Measurements from ENCODE around the gene SSX2IP.
"Not testable (repeated sequence)": the region's sequence is repeated elsewhere in the genome, so short reads cannot be mapped to it uniquely, and the experiment has no call there.

The SSX2IP gene

GRCh38 chr1:84619383-84620102, 70.7 kb downstream of the SSX2IP start:
- no peak for DNase-seq (ENCODE audit: low spot score)

GRCh38 chr1:84617349-84617748, 72.9 kb downstream of the SSX2IP start:
- no peak for DNase-seq (ENCODE audit: low spot score)

GRCh38 chr1:84615790-84616189, 74.5 kb downstream of the SSX2IP start:
- no peak for DNase-seq (ENCODE audit: low spot score)

- DNase-seq (ENCODE audit: low spot score), result no peak
These were observed 76.4 kb downstream of the SSX2IP start for GRCh38 chr1:84613887-84614286.

- no peak for DNase-seq (ENCODE audit: low spot score)
These were observed 77.2 kb downstream of the SSX2IP start for GRCh38 chr1:84613026-84613425.

- DNase-seq (ENCODE audit: low spot score), result no peak
These were observed 78.5 kb downstream of the SSX2IP start for GRCh38 chr1:84611796-84612195.

- no peak for DNase-seq (ENCODE audit: low spot score)
These were observed 79.2 kb downstream of the SSX2IP start for GRCh38 chr1:84611091-84611490.

GRCh38 chr1:84606977-84607376, 83.3 kb downstream of the SSX2IP start:
- no peak for DNase-seq (ENCODE audit: low spot score)

GRCh38 chr1:84605157-84605556, 85.1 kb downstream of the SSX2IP start:
- no peak for DNase-seq (ENCODE audit: low spot score)

GRCh38 chr1:84603941-84604830, 86.1 kb downstream of the SSX2IP start:
- DNase-seq (ENCODE audit: low spot score), result no peak

GRCh38 chr1:84603223-84603622, 87.0 kb downstream of the SSX2IP start:
- no peak for DNase-seq (ENCODE audit: low spot score)

- DNase-seq (ENCODE audit: low spot score), result no peak
These were observed 89.5 kb downstream of the SSX2IP start for GRCh38 chr1:84600796-84601195.

- no peak for DNase-seq (ENCODE audit: low spot score)
These were observed 91.2 kb downstream of the SSX2IP start for GRCh38 chr1:84598846-84599741.

GRCh38 chr1:84598418-84598817, 91.8 kb downstream of the SSX2IP start:
- no peak for DNase-seq (ENCODE audit: low spot score)

- no peak for DNase-seq (ENCODE audit: low spot score)
These were observed 93.2 kb downstream of the SSX2IP start for GRCh38 chr1:84597011-84597410.

GRCh38 chr1:84594959-84595358, 95.3 kb downstream of the SSX2IP start:
- DNase-seq (ENCODE audit: low spot score), result not testable (repeated sequence)
